GM19468 (cell line): Measurements from ENCODE around the gene KY.

Experiments used
- ATAC-seq: cut with Tn5 transposase; IDR thresholded peaks from one replicate; pipeline ENCODE4 v1.9.1; 2021; ENCODE audit warnings: mild to moderate bottlenecking, moderate library complexity, moderate number of reproducible peaks; ENCODE audit not compliant: unreplicated experiment; ENCODE audit errors: extremely low read depth

The KY gene

GRCh38 chr3:134650431-134651346 lies at the start of gene KY:
Gene KY, minus strand, starts transcription at chr3:134651022. Its CDS starts 62 bp downstream, at chr3:134650960.
- ATAC-seq, result no peak

- no peak for ATAC-seq
Observed at GRCh38 chr3:134699721-134700120, 48.9 kb upstream of the KY start.

- ATAC-seq, result no peak
Observed at GRCh38 chr3:134699141-134699711, 48.4 kb upstream of the KY start.

GRCh38 chr3:134697830-134698689 lies 47.2 kb upstream of the KY start:
- ATAC-seq, result no peak

GRCh38 chr3:134696155-134696554 lies 45.3 kb upstream of the KY start:
- ATAC-seq, result no peak

- no peak for ATAC-seq
Observed at GRCh38 chr3:134694946-134695543, 44.2 kb upstream of the KY start.

GRCh38 chr3:134694466-134694865 lies 43.6 kb upstream of the KY start:
- ATAC-seq, result no peak

GRCh38 chr3:134693804-134694203 lies 43.0 kb upstream of the KY start:
- no peak for ATAC-seq

GRCh38 chr3:134693226-134693625 lies 42.4 kb upstream of the KY start:
- ATAC-seq, result no peak

GRCh38 chr3:134690226-134690625 lies 39.4 kb upstream of the KY start:
- ATAC-seq, result no peak

- ATAC-seq, result no peak
Observed at GRCh38 chr3:134687642-134688041, 36.8 kb upstream of the KY start.

GRCh38 chr3:134685929-134686802 lies 35.3 kb upstream of the KY start:
- ATAC-seq, result no peak

GRCh38 chr3:134682196-134682880 lies 31.5 kb upstream of the KY start:
- no peak for ATAC-seq

GRCh38 chr3:134681522-134681900 lies 30.7 kb upstream of the KY start:
- no peak for ATAC-seq

GRCh38 chr3:134680796-134681521 lies 30.1 kb upstream of the KY start:
- no peak for ATAC-seq

GRCh38 chr3:134677987-134678308 lies 27.1 kb upstream of the KY start:
- ATAC-seq, result no peak

- ATAC-seq, result no peak
Observed at GRCh38 chr3:134677196-134677986, 26.6 kb upstream of the KY start.
